ENCODE data around the gene MAD1L1.
"Not testable (repeated sequence)": the region's sequence is repeated elsewhere in the genome, so short reads cannot be mapped to it uniquely, and the experiment has no call there.

The MAD1L1 gene

DNA sequence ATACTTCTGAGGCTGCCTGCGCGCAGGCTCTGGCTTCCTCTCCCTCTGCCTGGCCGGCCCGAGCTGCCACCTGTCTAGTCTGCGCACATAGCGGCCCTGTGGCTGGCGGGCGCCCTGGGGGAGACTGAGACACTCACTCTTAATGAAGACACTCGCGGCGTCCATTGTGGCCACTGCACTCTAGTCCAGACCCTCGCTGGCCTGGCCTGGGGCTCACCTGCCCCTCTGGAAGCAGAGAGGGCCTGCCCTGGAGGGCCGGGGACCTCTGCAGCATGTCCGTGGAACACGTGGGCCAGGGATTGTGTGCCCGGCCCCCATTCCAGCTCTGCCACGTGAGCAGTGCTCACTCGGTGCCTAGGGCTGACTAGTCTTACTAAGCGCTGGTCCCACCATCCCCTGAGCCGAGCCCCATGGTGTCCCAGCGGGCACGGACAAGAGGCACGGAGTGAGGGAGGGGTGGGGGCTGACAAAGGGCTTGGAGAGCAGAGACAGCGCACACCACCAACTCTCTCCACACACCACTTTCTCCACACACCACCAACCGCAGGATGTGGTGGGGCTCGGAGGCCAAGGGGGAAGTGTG is 413.4 kb downstream of the MAD1L1 start:
- DNase-seq: no peak

DNA sequence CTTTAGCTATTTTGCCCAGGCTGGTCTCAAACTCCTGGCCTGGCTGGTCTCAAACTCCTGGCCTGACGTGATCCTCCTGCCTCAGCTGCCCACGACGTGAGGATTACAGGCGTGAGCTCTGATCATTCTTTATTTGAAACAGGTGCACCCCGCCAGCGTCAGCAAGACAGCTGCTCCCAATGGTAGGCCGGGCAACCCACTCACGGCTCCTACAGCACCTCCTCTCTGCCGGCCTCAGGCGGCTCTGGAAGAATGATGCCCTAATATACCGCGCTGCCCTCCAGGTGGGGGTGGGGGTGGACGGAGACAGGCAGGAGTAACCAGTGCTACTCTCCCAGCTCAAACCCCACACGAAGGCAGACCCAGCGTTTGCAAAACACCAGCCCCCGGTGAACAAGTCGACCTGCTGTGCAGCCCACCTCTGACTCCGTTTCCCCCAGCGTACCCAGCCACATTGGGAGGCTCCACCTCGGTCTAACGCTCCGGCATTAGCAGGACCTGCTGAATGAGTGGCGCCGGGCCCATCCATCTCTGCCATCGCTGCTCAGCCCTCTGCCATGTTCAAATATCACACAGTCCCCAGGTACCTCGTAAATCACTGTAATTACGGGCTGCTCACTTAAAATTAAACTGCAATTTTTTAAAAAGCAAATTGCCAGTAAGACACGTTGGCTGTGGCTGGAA is 414.0 kb downstream of the MAD1L1 start:
- DNase-seq: no peak

DNA sequence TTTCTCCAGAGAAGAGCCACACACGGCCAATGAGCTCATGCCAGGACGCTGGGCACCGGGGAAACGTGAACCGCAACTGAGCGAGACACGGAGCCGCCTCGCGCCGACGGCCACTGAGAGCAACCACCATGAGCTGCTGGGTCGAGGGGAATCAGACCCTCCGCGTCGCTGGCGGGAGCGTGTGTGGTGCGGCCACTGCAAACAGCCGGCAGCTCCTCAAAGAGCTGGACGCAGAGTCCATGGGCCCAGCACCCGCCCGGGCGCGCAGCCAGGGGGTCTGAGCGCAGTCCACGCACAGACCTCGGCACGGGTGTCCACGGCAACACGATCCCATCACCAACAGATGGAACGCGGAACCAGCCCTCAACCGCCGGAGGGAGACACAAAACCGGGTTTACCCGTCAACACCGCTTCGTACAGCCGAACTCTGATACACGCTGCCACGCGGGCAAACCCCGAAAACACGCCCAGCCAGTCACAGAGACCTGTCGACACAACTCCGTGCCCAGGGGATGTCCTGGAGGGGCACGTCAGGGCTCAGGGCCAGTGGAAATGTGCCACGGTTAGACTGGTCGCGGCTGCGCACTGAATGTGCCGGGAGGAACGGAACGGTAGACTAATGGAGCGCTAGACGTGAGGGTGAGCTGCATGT is 415.6 kb downstream of the MAD1L1 start:
- DNase-seq: no peak

DNA sequence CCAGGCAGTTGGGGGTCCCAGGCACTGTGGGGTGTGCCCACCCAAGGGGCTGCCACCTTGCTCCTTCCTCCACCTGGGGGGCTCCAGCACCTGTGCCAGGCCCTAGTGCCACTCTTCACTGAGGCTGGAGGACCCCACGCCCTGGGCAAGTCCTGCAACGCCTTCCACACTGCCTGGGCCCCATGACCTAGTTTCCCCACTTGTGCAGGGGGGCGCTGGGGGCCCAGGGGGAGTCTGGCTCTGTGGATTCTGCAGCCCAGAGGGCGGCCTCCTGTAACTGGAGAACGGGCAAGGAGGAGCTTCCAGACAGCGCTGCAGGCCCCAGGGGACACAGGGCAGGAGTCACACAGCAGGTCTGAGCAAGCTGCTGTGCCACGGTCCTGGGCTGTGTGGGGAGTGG is 416.3 kb downstream of the MAD1L1 start:
- DNase-seq: not testable (repeated sequence)

DNA sequence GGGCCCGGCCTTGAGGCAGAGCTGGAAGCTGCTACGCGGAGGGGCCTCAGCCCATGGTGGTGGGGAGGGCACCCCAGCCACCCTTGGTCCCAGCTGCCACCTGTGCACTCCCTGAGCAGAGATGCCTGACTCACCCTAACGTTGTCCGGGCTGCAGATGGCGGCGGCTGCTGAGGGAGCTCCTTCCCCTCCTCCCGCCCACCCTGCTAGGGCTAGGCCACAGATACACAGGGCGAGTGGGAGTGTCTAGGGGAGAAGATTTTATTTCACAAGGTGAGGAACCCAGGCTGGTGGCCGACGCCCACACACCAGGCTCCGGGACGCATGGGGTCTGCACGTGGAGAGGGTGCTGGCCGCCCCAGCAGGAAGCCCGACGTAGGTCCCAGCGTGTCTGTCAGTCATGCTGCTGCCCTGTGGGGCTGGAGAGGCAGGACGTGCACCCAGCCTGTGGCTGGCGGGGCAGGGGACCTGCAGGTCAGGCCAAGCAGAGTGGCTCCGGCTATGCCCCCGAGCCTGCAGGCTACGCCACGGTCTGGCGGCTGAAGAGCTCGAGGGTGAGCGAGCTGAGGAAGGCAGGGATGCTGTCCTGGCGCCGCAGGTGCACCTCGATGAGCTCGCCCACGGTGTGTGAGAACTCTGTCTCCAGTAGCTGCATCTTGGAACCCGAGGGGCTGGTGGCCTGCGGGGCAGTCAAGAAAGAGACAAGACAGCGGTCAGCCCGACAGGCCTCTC is 417.0 kb downstream of the MAD1L1 start:
- not testable (repeated sequence) for DNase-seq

DNA sequence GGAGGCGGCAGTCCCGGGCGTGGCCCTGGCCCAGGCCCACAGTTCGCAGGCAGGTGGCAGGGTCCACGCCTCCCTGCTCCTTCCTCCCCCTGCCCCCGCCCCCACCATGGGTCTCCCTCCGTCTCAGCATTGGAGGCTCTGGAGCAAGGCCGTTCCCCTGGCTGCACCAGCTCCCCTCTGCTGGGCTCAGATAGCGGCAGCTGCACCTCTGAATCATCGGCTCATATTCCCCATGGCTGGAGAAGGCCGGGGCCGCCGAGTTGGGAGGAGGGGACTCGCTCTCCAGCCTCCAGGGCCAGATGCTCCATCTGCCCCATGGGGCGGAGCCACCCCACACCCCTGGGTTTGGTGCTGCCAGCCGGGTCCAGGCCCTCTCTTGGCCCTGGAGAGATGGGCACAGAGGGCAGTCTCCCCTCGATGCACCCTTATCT is 417.7 kb downstream of the MAD1L1 start:
- no peak for DNase-seq

DNA sequence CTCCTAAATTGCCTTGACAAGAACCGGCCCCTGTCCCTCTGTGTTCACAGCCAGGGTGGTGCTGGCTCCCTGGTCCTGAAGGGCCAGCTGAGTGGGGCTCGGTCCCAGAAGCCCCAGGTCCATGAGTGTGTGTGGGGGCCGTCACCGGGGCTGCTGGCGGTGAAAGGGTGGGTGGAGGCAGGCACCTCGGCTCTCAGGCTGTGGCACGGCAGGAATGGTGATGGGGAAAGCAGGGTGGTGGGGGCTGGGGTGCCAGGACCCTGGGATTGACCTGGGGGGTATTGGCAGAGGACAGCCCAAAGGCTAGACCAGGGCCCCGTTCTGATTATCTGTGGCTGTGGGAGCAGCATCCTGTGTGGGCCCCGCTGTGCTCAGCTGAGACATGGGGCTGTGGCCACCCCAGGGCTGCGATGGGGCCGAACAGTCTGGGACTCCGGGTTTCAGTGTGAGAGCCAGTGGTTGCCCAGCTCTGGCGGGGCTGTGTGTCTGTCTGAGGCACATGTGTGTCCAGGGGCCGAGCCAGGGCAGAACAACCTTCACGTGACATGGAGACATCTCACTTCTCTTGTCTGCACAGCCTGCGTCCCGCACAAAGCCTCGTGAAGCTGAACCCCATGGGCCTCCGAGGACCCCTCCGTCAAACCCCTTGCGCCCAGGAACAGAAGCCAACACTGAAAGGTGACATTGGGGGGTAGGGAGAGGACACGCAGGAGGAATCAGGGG is 418.5 kb downstream of the MAD1L1 start:
- DNase-seq: no peak

DNA sequence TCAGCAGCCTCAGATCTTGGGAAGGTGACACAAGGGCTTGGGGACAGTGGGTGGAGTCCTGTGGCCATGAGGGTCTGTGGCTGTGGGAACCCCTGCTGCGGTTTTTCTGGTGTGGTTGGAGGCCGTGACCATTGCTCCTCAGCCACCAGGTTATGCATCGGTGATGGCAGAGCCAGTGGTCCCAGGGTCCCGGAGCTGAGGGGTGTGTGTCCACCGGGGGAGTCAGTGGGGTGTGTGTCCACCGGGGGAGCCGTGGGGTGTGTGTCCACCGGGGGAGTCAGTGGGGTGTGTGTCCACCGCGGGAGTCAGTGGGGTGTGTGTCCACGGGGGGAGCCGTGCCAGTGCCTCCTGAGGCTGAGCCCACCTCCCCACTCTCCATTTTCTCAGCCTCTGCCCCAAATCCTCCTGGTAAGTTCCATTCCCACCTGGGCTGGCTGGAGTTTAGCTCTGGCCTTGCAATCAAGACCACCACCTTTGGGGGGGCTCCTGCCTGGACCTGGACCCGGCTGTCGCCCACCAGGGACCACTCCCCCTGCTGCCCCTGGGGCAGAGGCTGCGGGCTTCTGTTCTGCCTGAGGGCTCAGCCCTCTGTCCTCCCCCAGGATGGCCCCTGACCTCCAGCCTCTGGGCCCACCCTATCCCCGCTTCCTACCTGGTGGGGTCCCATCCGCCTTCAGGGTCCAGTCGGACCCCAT is 419.2 kb downstream of the MAD1L1 start:
- no peak for DNase-seq

DNA sequence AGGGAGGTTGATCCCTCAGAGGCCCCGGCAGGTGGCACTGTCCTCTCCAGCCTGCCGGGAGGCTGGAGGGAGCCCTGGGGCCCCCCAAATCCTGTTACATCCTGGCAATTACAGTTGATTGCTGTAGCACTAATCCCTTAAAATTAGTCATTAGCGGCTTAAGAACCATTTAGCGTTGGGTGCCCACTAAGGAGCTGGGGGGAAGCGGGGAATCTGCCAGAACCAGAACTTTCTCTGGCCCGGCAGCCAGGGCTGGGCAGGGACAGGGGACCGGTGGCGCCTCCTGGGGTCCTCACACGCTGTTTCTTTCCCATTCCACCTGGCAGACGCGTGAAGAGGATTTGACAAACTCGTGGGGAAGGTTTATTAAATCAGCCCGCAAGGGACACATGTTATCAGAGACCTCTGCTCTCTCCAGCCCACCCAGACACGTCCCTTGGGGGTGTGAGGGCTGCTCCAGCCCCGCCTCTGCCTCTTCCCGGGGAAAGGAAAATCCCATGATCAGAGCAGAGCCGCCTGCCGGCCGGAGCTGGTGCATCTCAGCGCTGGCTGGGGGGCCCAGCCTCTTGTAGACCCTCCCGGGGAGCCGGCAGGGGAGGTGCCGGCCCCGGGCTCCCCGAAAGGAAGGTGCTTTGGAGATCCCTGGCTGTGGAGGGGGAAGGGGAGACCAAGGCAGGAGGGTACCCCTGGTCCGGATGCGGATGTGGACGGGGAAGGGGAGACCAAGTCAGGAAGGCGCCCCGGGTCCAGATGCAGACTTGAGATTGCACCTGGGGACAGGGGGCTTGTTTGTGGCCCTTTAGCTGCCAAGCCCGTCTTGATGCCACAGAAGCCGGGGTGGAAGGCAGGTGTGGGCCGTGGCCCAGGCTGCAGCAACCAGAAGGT is 420.0 kb downstream of the MAD1L1 start:
- no peak for DNase-seq

DNA sequence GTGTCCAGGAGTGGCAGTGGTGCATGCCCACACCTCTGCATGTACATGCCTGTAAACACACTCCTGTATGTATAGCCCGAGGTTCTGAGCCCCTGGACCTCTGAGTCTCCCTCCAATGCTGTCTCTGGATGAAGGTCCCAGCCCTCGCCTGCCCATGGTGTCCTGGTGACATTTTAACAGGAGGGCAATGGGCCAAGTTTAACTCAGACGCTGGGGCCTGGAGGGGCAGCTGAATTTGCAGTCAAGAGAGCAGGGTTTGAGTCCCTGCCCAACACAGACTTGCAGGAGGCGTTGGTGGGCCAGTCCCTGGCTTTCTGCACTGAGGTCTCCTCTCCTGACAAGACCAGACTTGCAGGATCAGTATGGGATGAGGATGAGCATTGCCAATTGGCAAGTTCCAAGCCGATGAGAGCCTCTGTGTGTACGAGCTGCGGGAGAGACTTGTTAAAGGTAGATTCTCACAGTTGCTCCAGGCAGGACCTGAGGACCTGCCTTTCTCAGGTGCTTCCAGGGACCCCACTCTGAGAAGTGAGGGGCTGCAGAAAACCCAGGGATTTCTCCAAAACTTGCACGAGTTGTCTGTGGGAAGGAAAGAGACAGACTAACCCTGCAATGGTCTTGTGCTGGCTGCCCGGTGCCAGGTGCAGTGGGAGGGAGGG is 420.8 kb downstream of the MAD1L1 start:
- peak in 1 of 2 experiments; percentile 14 for DNase-seq

DNA sequence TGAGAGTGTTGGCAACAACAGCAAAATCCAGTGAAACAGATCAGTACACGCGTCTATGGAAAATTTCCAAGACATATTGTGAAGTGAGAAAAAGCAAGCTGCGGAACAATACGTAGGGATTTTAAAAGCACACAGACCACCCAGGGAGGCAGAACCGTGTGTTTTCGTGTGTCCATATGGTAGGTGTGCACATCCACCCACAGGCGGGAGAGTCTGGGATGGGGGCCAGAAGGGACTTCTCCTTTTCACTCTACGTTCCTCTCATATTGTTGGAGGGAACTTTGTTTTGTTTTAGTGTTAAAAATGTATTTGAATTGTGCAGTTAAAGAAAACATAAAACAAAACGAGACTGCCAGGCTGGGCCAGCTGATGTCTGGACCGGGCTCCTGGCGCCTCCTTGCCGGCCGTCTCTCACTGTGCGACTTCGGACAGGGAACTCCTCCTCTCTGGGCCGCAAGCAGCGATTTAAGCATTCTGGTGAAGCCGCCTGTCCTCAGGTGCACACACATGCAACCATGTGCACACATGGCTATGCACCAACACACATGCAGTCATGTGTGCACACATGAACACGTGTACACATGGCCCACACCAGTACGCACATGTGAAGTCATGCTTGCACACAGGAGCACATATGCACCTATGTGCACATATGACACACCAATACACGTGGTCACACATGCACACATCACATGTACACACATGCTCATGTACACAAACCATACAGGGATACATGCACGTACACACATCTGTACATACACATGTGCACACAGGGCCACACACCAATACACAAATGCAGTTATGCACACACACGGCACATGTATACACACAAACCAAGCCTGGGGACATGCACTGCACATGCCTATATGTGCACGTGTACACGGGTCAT is 421.5 kb downstream of the MAD1L1 start:
- DNase-seq: no peak

DNA sequence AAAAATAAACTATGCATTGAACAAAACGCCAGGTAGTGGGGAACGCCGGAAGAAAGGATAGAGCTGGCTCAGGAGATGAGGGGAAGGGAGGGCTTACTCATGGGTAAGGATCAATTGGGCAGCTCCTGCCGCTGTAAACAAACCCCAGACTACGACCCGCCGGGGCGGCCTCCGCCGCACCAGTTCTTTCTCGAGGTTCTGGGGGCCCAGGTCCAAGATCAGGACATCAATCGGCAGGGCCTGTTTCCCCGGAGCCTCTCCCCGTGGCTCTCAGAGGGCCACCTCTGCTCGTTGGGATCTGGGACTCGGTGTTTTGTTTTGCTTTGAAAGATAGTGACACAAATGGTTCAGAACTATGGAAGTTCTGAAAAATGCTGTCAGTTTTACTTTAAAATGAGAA is 422.2 kb downstream of the MAD1L1 start:
- DNase-seq: no peak

DNA sequence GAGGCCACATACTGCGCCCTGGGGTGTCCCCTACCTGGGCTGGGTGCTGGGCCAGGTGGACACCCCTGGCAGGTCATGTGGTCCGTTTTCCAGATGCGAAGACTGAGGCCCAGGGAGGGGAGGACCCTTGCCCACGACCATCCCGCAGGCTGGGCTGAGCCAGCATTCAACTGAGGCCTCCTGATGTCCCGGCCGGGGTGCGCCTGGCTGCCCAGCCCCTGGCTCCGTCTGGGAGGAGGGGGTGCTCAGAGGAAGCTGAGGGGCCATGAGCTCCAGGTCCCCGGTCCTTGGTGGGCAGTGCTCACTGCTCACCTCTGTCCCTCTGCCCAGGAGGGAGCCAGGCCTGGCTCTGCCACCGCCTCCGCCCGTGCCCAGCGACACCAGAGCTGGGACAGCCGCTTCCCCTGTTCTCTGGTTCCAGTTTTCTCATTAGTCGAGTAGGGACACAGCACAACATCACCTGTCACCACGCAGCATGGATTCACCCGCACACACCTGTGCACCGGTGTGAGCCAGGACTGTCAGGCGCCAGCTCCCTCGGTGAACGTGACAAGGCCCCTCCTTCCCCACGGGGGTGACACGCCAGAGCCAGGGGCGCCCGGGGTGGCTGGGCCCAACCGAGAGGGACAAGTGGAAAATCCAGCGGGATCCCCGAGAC is 423.0 kb downstream of the MAD1L1 start:
- no peak for DNase-seq

DNA sequence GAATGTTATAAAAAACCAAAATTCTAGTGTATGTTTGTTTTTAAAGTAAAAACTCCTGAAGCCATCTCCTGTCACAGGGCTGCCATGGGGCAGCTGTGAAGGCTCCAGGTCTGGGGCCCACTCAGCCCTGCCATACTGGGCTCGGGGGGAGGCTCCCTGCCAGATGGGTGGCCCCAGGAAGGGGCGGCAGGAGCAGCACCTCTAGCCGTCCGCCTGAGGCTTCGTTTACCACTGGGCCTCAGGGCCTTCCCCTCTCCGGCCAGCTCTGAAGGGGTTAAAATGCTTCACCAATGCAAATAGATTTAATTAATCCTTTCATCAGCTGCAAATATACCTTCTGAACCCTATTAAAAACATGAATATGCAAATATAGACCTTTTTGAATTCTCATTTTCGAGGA is 423.7 kb downstream of the MAD1L1 start:
- DNase-seq: no peak

DNA sequence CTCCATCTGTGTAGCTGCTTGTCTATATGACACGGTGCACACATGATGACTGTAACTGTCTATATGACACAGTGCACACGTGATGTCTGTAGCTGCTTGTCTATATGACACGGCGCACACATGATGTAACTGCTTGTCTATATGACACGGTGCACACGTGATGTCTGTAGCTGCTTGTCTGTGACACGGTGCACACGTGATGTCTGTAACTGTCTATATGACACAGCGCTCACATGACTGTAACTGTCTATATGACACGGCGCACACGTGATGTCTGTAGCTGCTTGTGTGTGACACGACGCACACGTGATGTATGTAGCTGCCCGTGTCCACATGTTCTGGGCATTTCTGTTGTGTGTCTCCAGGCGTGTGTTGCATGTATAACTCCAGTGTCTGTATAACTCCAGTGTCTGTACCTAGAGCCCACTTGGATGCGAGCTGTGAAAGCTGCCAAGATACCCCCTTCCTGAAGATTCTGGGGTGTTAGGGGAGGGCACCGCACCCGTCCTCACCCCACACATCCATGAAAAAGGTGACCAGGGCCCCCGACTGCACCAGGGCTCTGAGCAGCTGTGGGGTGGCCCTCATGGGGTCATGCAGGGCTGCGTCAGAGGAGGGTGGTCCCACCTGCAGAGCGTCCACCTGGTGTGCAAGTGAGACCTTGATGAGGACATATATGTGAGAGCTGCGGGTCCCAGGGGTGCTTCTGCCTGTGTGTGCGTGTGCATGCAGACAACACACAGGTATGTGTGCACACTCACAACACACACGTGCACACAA is 424.7 kb downstream of the MAD1L1 start:
- no peak for DNase-seq

DNA sequence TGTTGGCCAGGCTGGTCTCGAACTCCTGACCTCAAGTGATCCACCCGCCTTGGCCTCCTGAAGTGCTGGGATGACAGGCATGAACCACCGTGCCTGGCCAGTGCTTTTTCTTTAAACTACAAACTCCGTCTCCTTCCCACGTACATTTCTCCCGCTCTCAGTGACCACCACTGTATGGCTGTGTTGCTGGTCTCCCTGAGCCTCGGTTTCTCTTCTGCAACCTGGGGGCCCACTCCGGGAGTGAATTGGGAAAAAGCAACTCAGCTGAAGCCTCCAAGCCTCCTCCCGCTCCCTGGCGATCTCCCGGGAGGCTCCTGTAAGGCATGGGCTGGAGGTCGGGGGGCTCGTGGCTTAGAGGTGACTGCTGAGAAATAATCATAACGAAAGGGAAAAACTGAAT is 426.4 kb downstream of the MAD1L1 start:
- DNase-seq: no peak

DNA sequence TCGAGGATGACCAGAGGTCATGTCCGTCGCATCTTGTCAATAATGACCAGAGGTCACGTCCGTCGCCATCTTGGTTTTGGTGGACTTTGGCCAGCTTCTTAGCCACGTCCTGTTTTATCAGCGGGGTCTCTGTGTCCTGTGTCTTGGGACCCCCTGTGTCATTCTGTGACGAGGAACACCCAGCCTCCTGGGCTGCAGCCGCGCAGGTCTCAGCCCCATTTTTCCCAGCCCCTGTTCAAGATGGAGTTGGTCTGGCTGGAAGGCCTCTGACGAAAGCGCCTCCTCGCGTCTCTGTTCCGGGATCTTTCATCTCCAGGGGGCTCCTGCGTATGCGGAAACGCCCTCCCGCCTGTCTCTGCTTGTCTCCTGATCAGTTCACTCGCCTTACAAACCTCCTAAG is 428.4 kb downstream of the MAD1L1 start:
- no peak for DNase-seq

DNA sequence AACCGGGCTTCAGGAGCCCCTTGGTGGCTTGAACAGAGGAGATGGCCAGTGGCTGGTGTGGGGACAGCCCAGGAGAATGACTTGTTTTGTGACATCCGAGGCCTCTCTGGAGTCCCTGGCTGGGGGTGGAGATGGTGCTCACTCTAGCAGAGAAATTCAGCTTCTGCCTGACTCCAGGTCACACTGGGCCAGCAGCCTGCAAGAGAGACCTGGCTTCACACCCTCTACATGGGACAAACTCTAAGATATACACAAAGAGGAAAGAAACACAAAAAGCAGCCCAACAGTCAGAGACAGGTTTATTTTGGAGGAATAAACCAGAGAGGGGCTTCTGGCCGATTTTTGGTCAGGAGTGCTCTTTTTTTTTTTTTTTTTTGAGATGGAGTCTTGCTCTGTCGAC is 429.8 kb downstream of the MAD1L1 start:
- DNase-seq: no peak

Measured in cerebellar nuclear complex (tissue), 1 donor.